Thyroid gland (tissue), 4 donors: ENCODE measurements around the gene TRRAP. TPM values are rescaled to one million over a fixed set of nuclear protein-coding genes. Genes with fewer than 3 reads are reported as not detected.

Experiments used
- DNase-seq, 2 donors: peaks; one replicate each; pipeline ENCODE4 v3.0.0-alpha.2; 2019
- H3K27ac ChIP-seq, 3 donors: fragments of 200-600 bp; sonication (generic); 1 replicate in 2 of 3; 2 replicates in 1 of 3; pipeline ENCODE4 v1.5.1; 2016 to 2019; ENCODE audit warnings: mild to moderate bottlenecking in 1 of 3, moderate library complexity in 1 of 3
- H3K27me3 ChIP-seq: fragments of 200-600 bp; sonication (generic); one replicate; pipeline ENCODE4 v1.5.1; 2019
- H3K36me3 ChIP-seq, 2 donors: fragments of 200-600 bp; sonication (generic); one replicate each; pipeline ENCODE4 v1.5.1; 2016 to 2019
- H3K4me1 ChIP-seq, 2 donors: fragments of 200-600 bp; sonication (generic); one replicate each; pipeline ENCODE4 v1.5.1; 2017 to 2019
- H3K4me3 ChIP-seq, 3 donors: fragments of 200-600 bp; sonication (generic); replicated peaks in 1 of 3; 1 replicate in 2 of 3; 2 replicates in 1 of 3; pipeline ENCODE4 v1.5.1; 2016; ENCODE audit warnings: mild to moderate bottlenecking in 1 of 3
- H3K9me3 ChIP-seq: fragments of 200-600 bp; sonication (generic); one replicate; pipeline ENCODE4 v1.5.1; 2017
- POLR2A ChIP-seq, 2 donors: fragments of 450-650 bp; IDR thresholded peaks; one replicate each; pipeline ENCODE4 v1.6.1; 2017; ENCODE audit warnings: antibody characterized with exemption in 2 of 2, mild to moderate bottlenecking in 2 of 2, moderate library complexity in 1 of 2
- WGBS, 2 donors: methylation state at CpG; one replicate each; pipeline ENCODE4 v1.1.5; 2017; 5-methylcytosine and 5-hydroxymethylcytosine counted together
- intact Hi-C: fragments of 100-400 bp; cut with DNase I; formaldehyde crosslinking; loops from one replicate; pipeline ENCODE4 v1.15.1; 2023
- total RNA-seq, 4 donors: library from RNA; depleted of rRNA; stranded (reverse); fragments of >200 nt; gene quantifications; one replicate each; pipeline ENCODE4 v1.2.3, GENCODE V29; 2016
- TF ChIP-seq, protein P1 (sequence below), 6 experiments: fragments of 200-600 bp in 3 of 6; fragments of 450-650 bp in 3 of 6; sonication (generic) in 3 of 6; IDR thresholded peaks; one replicate each; pipeline ENCODE4 v1.5.1; 2016 to 2019; ENCODE audit warnings: antibody characterized with exemption in 6 of 6, mild to moderate bottlenecking in 2 of 6, inconsistent platforms in 1 of 6, moderate library complexity in 1 of 6

Gene TRRAP
- total RNA-seq, 4 donors from 2014 or later, result 43.5 to 72.6 (median 52.2) TPM

DNA sequence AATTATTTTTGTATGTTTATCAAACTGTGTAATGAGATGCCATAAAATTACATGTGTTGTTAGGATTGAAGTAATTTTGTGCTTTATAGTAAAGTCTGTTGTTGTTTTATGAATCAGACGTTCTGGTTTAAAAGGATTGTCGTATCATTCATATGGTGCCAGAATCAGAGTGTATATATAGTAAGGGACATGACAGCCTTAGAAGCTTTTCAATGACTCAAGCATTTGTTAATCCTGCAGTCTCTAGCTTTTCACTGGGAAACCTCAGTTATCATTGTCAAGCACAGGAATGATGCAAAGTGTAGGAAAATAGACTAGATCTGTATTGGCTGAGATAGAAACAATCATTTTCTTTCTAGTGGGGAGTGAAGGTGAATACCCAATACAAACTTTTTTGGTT, 57.5 kb downstream of the TRRAP start:
- no peak for TF ChIP-seq POLR2A (IDR thresholded peaks at IDR 0.05)
- TF ChIP-seq, protein P1, sequence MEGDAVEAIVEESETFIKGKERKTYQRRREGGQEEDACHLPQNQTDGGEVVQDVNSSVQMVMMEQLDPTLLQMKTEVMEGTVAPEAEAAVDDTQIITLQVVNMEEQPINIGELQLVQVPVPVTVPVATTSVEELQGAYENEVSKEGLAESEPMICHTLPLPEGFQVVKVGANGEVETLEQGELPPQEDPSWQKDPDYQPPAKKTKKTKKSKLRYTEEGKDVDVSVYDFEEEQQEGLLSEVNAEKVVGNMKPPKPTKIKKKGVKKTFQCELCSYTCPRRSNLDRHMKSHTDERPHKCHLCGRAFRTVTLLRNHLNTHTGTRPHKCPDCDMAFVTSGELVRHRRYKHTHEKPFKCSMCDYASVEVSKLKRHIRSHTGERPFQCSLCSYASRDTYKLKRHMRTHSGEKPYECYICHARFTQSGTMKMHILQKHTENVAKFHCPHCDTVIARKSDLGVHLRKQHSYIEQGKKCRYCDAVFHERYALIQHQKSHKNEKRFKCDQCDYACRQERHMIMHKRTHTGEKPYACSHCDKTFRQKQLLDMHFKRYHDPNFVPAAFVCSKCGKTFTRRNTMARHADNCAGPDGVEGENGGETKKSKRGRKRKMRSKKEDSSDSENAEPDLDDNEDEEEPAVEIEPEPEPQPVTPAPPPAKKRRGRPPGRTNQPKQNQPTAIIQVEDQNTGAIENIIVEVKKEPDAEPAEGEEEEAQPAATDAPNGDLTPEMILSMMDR (IDR thresholded peaks at IDR 0.05), result no peak
- DNase-seq, result no peak
- WGBS, 2 donors, result 88 to 92% methylated on average over 2 of the region's 2 CpGs
- Histone ChIP-seq H3K4me1 (no peaks in the 10 kb centered on the region), H3K27ac (no peak overlapping the region), H3K9me3 (no peaks in the 10 kb centered on the region), H3K27me3 (no peaks in the 10 kb centered on the region), H3K4me3 (no peak overlapping the region), H3K36me3 (peaks cover 66 to 89% of the 10 kb centered on the region in 2 donors)
- intact Hi-C loops, result no loop called here

DNA sequence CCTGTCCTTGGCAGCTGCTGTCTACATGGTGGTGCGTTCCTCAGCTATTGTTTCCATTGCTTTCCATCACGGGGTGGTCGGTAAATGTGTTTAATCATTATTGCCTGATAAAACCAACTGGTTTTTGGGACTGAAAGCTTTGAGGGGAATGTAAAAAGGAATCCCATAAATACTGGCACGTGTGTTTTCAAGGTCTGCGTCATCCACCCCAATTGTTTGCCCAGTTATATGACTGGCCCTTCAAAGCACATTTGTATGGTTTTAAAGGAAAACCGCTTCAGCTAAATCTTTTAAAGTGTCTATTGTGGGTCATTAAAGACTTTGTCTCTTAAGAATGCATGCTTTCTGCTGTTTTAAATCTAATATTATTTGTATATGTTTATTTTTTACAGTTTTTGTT, 65.0 kb downstream of the TRRAP start:
- no peaks in the 10 kb centered on the region for H3K4me1 ChIP-seq
- no peak overlapping the region for H3K27ac ChIP-seq
- no peak for DNase-seq
- no peaks in the 10 kb centered on the region for H3K27me3 ChIP-seq
- peaks cover 38 to 45% of the 10 kb centered on the region in 2 donors for H3K36me3 ChIP-seq
- H3K4me3 ChIP-seq, result no peak overlapping the region
- no peak for TF ChIP-seq POLR2A (IDR thresholded peaks at IDR 0.05)
- TF ChIP-seq, protein P1 (IDR thresholded peaks at IDR 0.05), result no peak
- no peaks in the 10 kb centered on the region for H3K9me3 ChIP-seq
- intact Hi-C loops, result no loop called here
- WGBS, 2 donors, result 91 to 92% methylated on average over 6 of the region's 6 CpGs

DNA sequence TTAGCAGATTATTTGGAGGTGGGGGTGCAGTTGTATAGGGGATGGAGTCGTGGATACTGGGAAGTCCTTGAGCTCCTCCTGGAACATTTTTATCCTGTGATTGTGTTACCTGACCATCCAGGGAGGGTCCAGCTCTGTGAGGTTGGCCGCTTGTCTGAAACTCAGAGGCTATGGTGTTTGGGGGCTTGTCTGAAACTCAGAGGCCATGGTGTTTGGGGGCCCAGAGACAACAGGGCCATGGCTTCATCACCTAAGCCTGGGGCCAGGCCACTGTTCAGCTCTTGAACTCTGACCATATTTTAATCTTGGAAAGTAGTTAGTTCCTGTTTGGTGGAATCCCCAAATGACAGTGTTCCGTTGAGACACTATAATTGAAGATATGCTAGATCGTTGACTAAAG, 66.1 kb downstream of the TRRAP start:
- H3K36me3 ChIP-seq, result peaks cover 48 to 51% of the 10 kb centered on the region in 2 donors
- WGBS, 2 donors, result 79 to 89% methylated on average over 4 of the region's 4 CpGs

DNA sequence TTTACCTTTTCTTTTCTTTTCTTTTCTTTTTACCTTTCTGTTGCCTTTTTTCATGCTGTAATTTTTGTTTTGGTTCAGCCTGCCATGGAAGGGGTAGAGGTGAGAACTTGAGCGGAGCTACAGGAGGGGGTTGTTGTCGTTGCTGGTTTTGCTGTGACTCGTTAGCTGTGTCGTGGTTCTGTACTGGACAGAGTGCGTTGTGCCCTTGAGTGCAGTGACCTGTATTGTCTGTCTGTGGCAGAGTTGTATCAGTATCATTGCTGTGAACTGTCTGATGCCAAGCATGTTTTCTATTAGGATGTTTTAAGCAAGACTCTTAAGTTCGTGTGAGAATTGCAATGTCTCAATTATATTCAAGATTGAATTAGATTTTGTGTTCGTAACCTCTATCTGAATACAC, 67.5 kb downstream of the TRRAP start:
- intact Hi-C loops, result no loop called here
- TF ChIP-seq, protein P1 (IDR thresholded peaks at IDR 0.05), result no peak

More for the DNA sequence above, 66.1 kb downstream of the TRRAP start:
- Histone ChIP-seq H3K9me3 (no peaks in the 10 kb centered on the region), H3K4me1 (no peaks in the 10 kb centered on the region), H3K27ac (no peak overlapping the region), H3K27me3 (no peaks in the 10 kb centered on the region), H3K4me3 (no peak overlapping the region)
- TF ChIP-seq, protein P1 (IDR thresholded peaks at IDR 0.05), result no peak
- TF ChIP-seq POLR2A (IDR thresholded peaks at IDR 0.05), result no peak
- intact Hi-C loops, result no loop called here
- DNase-seq, result no peak

DNA sequence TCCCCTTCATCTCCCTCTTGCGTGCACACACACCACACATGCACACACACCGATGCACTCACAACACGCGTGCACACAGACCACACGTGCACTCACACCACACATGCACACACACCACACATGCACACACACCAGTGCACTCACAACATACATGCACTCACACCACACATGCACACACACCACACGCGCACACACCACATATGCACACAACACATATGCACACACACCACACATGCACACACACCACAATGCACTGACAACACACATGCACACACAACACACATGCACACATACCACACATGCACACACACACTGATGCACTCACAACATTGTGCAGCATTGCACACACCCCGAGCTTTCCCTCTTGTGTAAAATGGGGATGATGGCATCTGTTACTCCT, 68.1 kb downstream of the TRRAP start:
- no peaks in the 10 kb centered on the region for H3K4me1 ChIP-seq
- no peak overlapping the region for H3K4me3 ChIP-seq
- no peak for TF ChIP-seq POLR2A (IDR thresholded peaks at IDR 0.05)
- TF ChIP-seq, protein P1 (IDR thresholded peaks at IDR 0.05), result no peak
- H3K27me3 ChIP-seq, result no peaks in the 10 kb centered on the region
- no peaks in the 10 kb centered on the region for H3K9me3 ChIP-seq
- intact Hi-C loops, result no loop called here
- WGBS, 2 donors, result 95 to 96% methylated on average over 8 of the region's 8 CpGs
- no peak for DNase-seq
- peaks cover 51 to 59% of the 10 kb centered on the region in 2 donors for H3K36me3 ChIP-seq
- H3K27ac ChIP-seq, result no peak overlapping the region

More for the DNA sequence above, 67.5 kb downstream of the TRRAP start:
- Histone ChIP-seq H3K27me3 (no peaks in the 10 kb centered on the region), H3K4me3 (no peak overlapping the region), H3K4me1 (no peaks in the 10 kb centered on the region), H3K27ac (no peak overlapping the region), H3K36me3 (peaks cover 52 to 60% of the 10 kb centered on the region in 2 donors), H3K9me3 (no peaks in the 10 kb centered on the region)
- DNase-seq, result no peak
- WGBS, 2 donors, result 80 to 87% methylated on average over 7 of the region's 7 CpGs
